Measurements from ENCODE around the gene KRT38. TPM values are rescaled to one million over a fixed set of nuclear protein-coding genes. Genes with fewer than 3 reads are reported as not detected.
"Not testable (repeated sequence)": the region's sequence is repeated elsewhere in the genome, so short reads cannot be mapped to it uniquely, and the experiment has no call there.

KRT38 gene
- polyA plus RNA-seq, 3 donors from 2014 or later = not detected

GRCh38 chr17:41411072-41411840, 29.5 kb downstream of the KRT38 start:
- H3K4me1 Mint-ChIP-seq = no peaks in the 10 kb centered on the region
- no peaks in the 10 kb centered on the region for H3K36me3 Mint-ChIP-seq
- H3K4me3 Mint-ChIP-seq = no peak overlapping the region
- no peaks in the 10 kb centered on the region for H3K9me3 Mint-ChIP-seq
- H3K27ac Mint-ChIP-seq = no peak overlapping the region
- no peak for DNase-seq
- peaks cover 6 to 13% (median 7%) of the 10 kb centered on the region in 3 donors for H3K27me3 Mint-ChIP-seq (ENCODE audit: low read depth in 3 of 3)

GRCh38 chr17:41407226-41407625, 33.6 kb downstream of the KRT38 start:
- no peaks in the 10 kb centered on the region for H3K36me3 Mint-ChIP-seq
- H3K27ac Mint-ChIP-seq = no peak overlapping the region
- no peaks in the 10 kb centered on the region for H3K9me3 Mint-ChIP-seq
- DNase-seq = no peak
- peaks cover 4 to 10% (median 5%) of the 10 kb centered on the region in 3 donors for H3K27me3 Mint-ChIP-seq (ENCODE audit: low read depth in 3 of 3)
- no peak overlapping the region for H3K4me3 Mint-ChIP-seq
- peaks cover 6 to 16% of the 10 kb centered on the region in 2 donors for H3K4me1 Mint-ChIP-seq

- peaks cover 4 to 13% (median 5%) of the 10 kb centered on the region in 3 donors for H3K27me3 Mint-ChIP-seq (ENCODE audit: low read depth in 3 of 3)
- H3K27ac Mint-ChIP-seq = no peak overlapping the region
- peaks cover 6 to 16% of the 10 kb centered on the region in 2 donors for H3K4me1 Mint-ChIP-seq
- no peak overlapping the region for H3K4me3 Mint-ChIP-seq
- H3K36me3 Mint-ChIP-seq = no peaks in the 10 kb centered on the region
- no peak for DNase-seq
- H3K9me3 Mint-ChIP-seq = no peaks in the 10 kb centered on the region
Observed at GRCh38 chr17:41406205-41406604, 34.6 kb downstream of the KRT38 start.

- H3K36me3 Mint-ChIP-seq = no peaks in the 10 kb centered on the region
- no peaks in the 10 kb centered on the region for H3K9me3 Mint-ChIP-seq
- peaks cover 6 to 16% of the 10 kb centered on the region in 2 donors for H3K4me1 Mint-ChIP-seq
- DNase-seq = no peak
- H3K27me3 Mint-ChIP-seq (ENCODE audit: low read depth in 3 of 3) = peaks cover 0 to 12% (median 7%) of the 10 kb centered on the region in 3 donors
- no peak overlapping the region for H3K4me3 Mint-ChIP-seq
- H3K27ac Mint-ChIP-seq = peak overlapping the region in 1 of 6 donors; percentile 1
Observed at GRCh38 chr17:41404024-41404671, 36.6 kb downstream of the KRT38 start.

DNA sequence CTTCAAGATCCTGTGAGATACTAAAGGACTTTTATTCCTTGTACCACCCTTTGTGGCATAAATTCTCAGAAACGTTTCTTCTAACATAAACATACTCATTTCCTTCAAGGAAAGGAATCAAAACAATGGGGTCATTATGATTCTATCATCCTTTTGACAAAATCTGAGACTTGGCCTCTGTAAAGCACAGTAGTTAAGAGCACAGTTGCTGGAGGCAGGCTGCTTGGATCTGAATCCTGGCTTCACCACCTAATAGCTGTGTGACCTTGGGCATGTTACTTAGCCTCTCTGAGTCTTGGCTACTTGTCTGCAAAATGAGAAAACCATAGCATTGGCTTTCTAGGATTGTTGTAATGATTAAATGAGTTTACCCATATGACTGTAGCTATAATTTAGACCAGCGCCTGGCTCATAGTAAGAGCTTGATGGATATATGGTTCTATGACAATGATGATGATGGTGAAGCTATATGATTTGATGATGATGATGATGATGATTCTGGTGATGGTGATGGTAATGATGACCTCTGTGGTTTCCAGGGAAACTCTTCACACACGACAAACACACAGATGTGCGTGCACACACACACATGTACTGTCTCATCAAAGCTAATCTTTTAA, 37.3 kb downstream of the KRT38 start:
- H3K27ac Mint-ChIP-seq = no peak overlapping the region
- DNase-seq = no peak
- H3K36me3 Mint-ChIP-seq = no peaks in the 10 kb centered on the region
- H3K4me1 Mint-ChIP-seq = peaks cover 6 to 16% of the 10 kb centered on the region in 2 donors
- H3K4me3 Mint-ChIP-seq = no peak overlapping the region
- H3K9me3 Mint-ChIP-seq = no peaks in the 10 kb centered on the region
- peaks cover 0 to 10% (median 7%) of the 10 kb centered on the region in 3 donors for H3K27me3 Mint-ChIP-seq (ENCODE audit: low read depth in 3 of 3)

DNA sequence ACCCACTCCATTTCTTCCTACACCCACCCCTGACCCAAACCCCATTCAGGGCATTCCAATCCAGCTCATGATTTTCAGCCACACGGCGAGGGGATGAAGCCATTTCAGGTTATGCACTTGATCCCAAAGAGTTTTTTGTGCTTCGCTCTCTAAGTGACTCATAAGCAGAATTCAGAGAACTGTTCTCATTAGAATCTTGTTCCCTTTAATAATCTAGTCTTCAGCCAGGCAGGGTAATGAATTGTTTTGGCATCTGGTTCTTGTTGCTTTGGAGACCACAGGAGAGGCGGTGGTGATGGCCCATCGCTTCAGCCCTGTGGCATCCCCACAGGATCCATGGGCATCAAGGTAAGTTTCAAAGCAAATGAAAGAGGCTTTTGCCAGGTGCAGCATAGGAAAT, 38.6 kb downstream of the KRT38 start:
- no peak for DNase-seq
- Mint-ChIP-seq H3K4me3 (no peak overlapping the region), H3K27ac (no peak overlapping the region), H3K4me1 (peaks cover 6 to 16% of the 10 kb centered on the region in 2 donors), H3K27me3 (ENCODE audit: low read depth in 3 of 3) (peaks cover 0 to 7% (median 4%) of the 10 kb centered on the region in 3 donors), H3K36me3 (no peaks in the 10 kb centered on the region), H3K9me3 (no peaks in the 10 kb centered on the region)

DNA sequence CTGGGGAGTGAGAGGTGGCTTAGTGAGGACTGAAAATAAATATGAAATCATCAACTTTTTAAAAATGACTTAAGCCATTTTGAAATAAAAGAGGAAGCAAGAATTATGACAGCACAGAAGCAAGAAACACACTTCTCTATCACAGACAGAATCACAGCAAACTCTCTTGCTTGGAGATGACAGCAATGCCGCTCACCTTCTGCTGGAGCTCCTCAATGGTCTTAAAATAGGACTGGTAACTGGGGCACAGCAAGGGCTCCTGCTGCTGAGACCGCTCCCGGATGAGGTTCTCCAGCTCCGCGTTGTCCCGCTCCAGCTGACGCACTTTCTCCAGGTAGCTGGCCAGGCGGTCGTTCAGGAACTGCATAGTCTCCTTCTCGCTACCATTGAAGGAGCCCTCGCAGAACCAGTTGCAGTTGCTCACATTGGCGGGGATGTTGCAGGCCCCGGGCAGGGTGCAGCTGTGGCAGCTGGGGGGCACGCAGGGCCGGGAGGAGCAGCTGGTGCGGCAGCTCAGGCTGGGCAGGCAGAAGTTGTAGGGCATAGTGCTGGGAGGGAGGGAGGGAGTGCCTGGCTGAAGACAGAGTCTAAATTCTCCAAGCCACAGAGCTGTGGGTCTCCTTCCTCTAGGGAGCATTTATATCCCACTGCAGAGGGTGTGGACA, 43.7 kb downstream of the KRT38 start, which contains the start of gene KRT31:
TSS of gene KRT31 (minus strand) at position 613 of the 665 bp plus-strand sequence. CDS start at position 544, 69 bp downstream.
- no peak for DNase-seq

DNA sequence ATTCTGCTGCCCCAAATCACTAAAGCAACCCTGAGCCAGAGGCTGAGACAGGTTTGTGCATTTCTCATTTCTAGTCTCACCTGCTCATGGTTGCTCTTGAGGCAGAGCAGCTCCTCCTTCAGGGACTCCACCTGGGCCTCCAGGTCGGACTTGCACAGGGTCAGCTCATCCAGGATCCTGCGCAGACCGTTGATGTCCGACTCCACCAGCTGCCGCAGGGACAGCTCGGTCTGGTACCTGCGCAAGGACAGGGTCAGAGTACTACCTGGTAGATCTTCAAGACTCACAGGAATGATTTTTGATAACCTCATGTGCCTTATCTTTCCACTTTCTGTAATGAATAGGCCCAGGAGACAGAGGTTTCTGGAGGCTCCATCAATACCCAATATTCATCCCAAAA, 44.4 kb downstream of the KRT38 start:
- no peak for DNase-seq
- Mint-ChIP-seq H3K27me3 (ENCODE audit: low read depth in 3 of 3) (peaks cover 0 to 9% (median 8%) of the 10 kb centered on the region in 3 donors), H3K27ac (no peak overlapping the region), H3K4me1 (no peaks in the 10 kb centered on the region), H3K9me3 (no peaks in the 10 kb centered on the region), H3K4me3 (no peak overlapping the region), H3K36me3 (peaks cover 0 to 3% (median 0%) of the 10 kb centered on the region in 3 donors)

More for the DNA sequence above, 43.7 kb downstream of the KRT38 start, which contains the start of gene KRT31:
- no peaks in the 10 kb centered on the region for H3K9me3 Mint-ChIP-seq
- no peak within 1 kb of the TSS for H3K4me3 Mint-ChIP-seq
- H3K36me3 Mint-ChIP-seq = no peaks in the 10 kb centered on the region
- H3K27ac Mint-ChIP-seq = no peak within 1 kb of the TSS
- peaks cover 0 to 8% (median 6%) of the 10 kb centered on the region in 3 donors for H3K27me3 Mint-ChIP-seq (ENCODE audit: low read depth in 3 of 3)
- H3K4me1 Mint-ChIP-seq = no peaks in the 10 kb centered on the region

DNA sequence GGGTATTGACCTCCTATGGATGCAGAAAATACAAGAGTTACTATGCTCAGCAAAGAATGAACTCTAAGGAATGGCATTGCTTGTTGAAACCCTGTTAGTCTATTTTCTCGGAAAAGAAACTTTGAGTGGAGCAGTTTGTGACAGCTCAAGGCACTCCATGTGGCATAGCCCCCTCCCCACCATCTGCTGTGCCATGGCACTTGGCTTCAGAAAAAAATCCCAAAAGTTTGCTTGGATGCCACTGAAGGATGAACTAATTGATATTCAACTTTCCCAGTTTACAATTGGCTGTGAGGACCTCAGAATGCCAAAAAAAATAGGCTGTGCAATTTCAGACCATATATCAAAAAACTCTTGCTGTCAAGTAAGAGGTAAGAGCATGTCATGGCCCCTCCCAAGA, 45.2 kb downstream of the KRT38 start:
- no peaks in the 10 kb centered on the region for H3K4me1 Mint-ChIP-seq
- no peaks in the 10 kb centered on the region for H3K9me3 Mint-ChIP-seq
- peaks cover 0 to 3% (median 0%) of the 10 kb centered on the region in 3 donors for H3K36me3 Mint-ChIP-seq
- H3K27me3 Mint-ChIP-seq (ENCODE audit: low read depth in 3 of 3) = peaks cover 0 to 11% (median 8%) of the 10 kb centered on the region in 3 donors
- no peak overlapping the region for H3K27ac Mint-ChIP-seq
- DNase-seq = no peak
- H3K4me3 Mint-ChIP-seq = no peak overlapping the region

- not testable (repeated sequence) for DNase-seq, H3K9me3 Mint-ChIP-seq, H3K27ac Mint-ChIP-seq, H3K36me3 Mint-ChIP-seq, H3K4me1 Mint-ChIP-seq, H3K4me3 Mint-ChIP-seq
- H3K27me3 Mint-ChIP-seq (ENCODE audit: low read depth in 3 of 3) = peaks cover 2 to 15% (median 8%) of the 10 kb centered on the region in 3 donors
Observed at GRCh38 chr17:41395044-41395443, 45.7 kb downstream of the KRT38 start.

GRCh38 chr17:41394254-41394996, 46.4 kb downstream of the KRT38 start:
- Mint-ChIP-seq H3K9me3 (no peaks in the 10 kb centered on the region), H3K4me1 (no peaks in the 10 kb centered on the region), H3K36me3 (peaks cover 0 to 3% (median 0%) of the 10 kb centered on the region in 3 donors), H3K27me3 (ENCODE audit: low read depth in 3 of 3) (peaks cover 2 to 15% (median 5%) of the 10 kb centered on the region in 3 donors), H3K27ac (no peak overlapping the region), H3K4me3 (no peak overlapping the region)
- no peak for DNase-seq

DNA sequence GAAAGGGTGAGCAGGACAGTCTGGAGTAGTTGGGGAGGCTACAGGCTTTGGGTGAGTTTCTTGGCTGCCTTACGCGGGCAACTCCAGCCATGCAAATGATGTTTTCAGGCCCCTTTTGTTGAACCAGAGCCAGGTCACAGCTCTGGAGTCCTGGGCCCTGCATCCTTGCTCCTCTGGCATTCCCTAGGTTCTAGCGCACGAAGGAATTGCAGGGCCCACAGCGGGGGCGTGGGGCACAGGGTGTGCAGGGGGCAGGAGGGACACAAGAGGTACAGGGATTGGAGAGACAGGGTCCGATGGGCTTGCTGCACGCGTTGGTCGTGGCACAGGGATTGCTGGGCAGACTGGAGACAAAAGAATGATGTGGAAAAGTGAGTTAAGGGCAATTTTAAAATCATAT, 47.0 kb downstream of the KRT38 start:
- H3K4me3 Mint-ChIP-seq = no peak overlapping the region
- DNase-seq = no peak
- peaks cover 0 to 3% (median 0%) of the 10 kb centered on the region in 3 donors for H3K36me3 Mint-ChIP-seq
- peaks cover 2 to 15% (median 5%) of the 10 kb centered on the region in 3 donors for H3K27me3 Mint-ChIP-seq (ENCODE audit: low read depth in 3 of 3)
- no peak overlapping the region for H3K27ac Mint-ChIP-seq
- no peaks in the 10 kb centered on the region for H3K4me1 Mint-ChIP-seq
- H3K9me3 Mint-ChIP-seq = peaks cover 0 to 2% (median 0%) of the 10 kb centered on the region in 6 donors

- Mint-ChIP-seq H3K36me3 (peaks cover 0 to 3% (median 0%) of the 10 kb centered on the region in 3 donors), H3K9me3 (peaks cover 0 to 3% (median under 1%) of the 10 kb centered on the region in 6 donors), H3K27ac (no peak overlapping the region), H3K4me3 (no peak overlapping the region), H3K4me1 (no peaks in the 10 kb centered on the region), H3K27me3 (ENCODE audit: low read depth in 3 of 3) (peaks cover 4 to 15% (median 5%) of the 10 kb centered on the region in 3 donors)
- DNase-seq = no peak
Observed at GRCh38 chr17:41393294-41393693, 47.5 kb downstream of the KRT38 start.

All from immature natural killer cell (primary cell).